HL-60 (cell line): Measurements from ENCODE around the gene RAF1.

Experiments
- DNase-seq, 2 experiments: peaks; one replicate each; pipeline ENCODE4 v3.0.0-alpha.2; 2010 to 2020; ENCODE audit warnings: low read depth in 1 of 2, low spot score in 1 of 2
- H3K27ac ChIP-seq: fragments of 250-450 bp; sonication (Bioruptor Pico); replicated peaks from 2 replicates; pipeline ENCODE4 v1.5.1; 2020; ENCODE audit warnings: mild to moderate bottlenecking, moderate library complexity
- H3K27me3 ChIP-seq: fragments of 250-450 bp; sonication (Bioruptor Pico); 2 replicates; pipeline ENCODE4 v1.5.1; 2021; ENCODE audit warnings: mild to moderate bottlenecking, moderate library complexity; ENCODE audit not compliant: insufficient read depth, poor library complexity, severe bottlenecking
- H3K4me3 ChIP-seq: replicated peaks from 2 replicates; pipeline ENCODE4 v1.5.1; 2011; ENCODE audit warnings: mild to moderate bottlenecking, control low read depth, low read length; ENCODE audit not compliant: insufficient read depth
- GABPA ChIP-seq: IDR thresholded peaks from 2 replicates; pipeline ENCODE4 v1.6.1; 2012; ENCODE audit warnings: low read depth
- POLR2AphosphoS5 ChIP-seq: IDR thresholded peaks from 2 replicates; pipeline ENCODE4 v1.6.1; 2012; ENCODE audit warnings: low read depth
- REST ChIP-seq: IDR thresholded peaks from 2 replicates; pipeline ENCODE4 v1.6.1; 2012; ENCODE audit warnings: low read depth; ENCODE audit not compliant: insufficient replicate concordance
- SPI1 ChIP-seq: IDR thresholded peaks from 2 replicates; pipeline ENCODE4 v1.6.1; 2012; ENCODE audit warnings: low read depth, mild to moderate bottlenecking, borderline replicate concordance
- TF ChIP-seq, protein P1 (sequence below): IDR thresholded peaks from one replicate; pipeline ENCODE4 v1.5.1; 2011; ENCODE audit warnings: low read length, control low read depth, inconsistent platforms; ENCODE audit not compliant: insufficient read depth

Gene RAF1

DNA sequence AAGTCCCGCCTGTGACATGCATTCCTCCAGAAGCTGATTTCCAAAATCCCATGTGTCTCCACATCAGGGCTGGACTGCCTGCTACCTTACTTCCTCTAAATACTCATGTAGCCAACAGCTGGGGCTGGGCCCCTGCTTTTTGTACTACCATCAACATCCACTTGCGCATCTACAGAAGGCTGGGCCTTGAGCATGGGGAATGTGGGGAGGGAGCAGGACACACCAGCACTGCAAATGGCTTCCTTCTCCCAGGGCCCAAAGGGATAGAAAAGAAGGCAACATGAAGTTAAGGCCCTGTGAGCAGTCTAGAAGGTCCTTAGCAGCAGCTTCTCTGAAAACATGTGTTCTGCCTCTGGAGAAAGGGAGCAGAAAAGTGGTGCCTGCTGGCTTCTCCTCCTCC is 79.8 kb downstream of the RAF1 start:
- Histone ChIP-seq H3K4me3 (no peak overlapping the region), H3K27me3 (no peaks in the 10 kb centered on the region), H3K27ac (no peak overlapping the region)
- DNase-seq = no peak
- TF ChIP-seq, protein P1, sequence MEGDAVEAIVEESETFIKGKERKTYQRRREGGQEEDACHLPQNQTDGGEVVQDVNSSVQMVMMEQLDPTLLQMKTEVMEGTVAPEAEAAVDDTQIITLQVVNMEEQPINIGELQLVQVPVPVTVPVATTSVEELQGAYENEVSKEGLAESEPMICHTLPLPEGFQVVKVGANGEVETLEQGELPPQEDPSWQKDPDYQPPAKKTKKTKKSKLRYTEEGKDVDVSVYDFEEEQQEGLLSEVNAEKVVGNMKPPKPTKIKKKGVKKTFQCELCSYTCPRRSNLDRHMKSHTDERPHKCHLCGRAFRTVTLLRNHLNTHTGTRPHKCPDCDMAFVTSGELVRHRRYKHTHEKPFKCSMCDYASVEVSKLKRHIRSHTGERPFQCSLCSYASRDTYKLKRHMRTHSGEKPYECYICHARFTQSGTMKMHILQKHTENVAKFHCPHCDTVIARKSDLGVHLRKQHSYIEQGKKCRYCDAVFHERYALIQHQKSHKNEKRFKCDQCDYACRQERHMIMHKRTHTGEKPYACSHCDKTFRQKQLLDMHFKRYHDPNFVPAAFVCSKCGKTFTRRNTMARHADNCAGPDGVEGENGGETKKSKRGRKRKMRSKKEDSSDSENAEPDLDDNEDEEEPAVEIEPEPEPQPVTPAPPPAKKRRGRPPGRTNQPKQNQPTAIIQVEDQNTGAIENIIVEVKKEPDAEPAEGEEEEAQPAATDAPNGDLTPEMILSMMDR = no peak
- TF ChIP-seq POLR2AphosphoS5 = no peak
- TF ChIP-seq REST = no peak
- TF ChIP-seq GABPA = no peak

DNA sequence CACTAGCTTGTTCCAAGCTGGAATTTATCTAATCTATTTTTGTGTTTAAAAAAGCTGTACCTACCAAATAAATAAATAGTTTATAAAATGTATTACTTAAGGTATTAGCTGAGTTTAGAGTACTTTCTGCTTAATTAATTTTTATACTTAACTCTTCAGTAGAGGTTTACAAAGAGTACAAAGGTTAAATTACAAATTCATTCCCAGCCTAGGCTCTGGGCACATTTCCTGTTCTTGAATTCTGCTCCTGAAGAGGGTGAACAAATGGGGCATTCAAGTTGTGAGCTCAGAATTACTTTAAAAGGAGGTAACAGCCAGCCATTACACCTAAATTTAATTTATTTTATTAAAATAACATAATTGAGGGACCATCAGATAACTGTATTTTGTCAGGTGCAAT is 80.6 kb downstream of the RAF1 start:
- TF ChIP-seq POLR2AphosphoS5 (no peak), GABPA (no peak), REST (no peak), SPI1 (no peak)
- TF ChIP-seq, protein P1 = no peak
- no peak for DNase-seq
- Histone ChIP-seq H3K27me3 (no peaks in the 10 kb centered on the region), H3K27ac (no peak overlapping the region), H3K4me3 (no peak overlapping the region)

DNA sequence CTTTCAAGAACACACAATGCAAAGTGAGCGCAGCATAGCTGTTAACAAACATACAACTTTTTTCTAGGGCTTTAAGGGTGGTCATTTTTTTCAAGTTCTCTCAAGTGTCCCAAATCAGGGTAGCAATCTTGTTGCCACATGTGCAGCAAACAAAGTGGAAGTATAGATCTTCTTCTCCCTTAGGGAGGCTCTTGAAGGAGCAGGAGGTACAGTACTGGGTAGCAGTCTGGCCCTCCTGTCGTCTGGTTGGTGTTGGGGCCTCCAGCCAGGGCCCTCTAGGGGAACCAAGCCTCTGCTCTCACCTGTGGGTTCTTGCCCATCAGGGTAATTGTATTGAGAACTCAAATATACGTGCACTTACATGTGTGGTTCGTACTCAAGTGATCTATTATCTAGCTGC is 81.2 kb downstream of the RAF1 start:
- TF ChIP-seq GABPA = no peak
- TF ChIP-seq, protein P1 = no peak
- no peak for TF ChIP-seq SPI1
- TF ChIP-seq REST = no peak
- no peak for TF ChIP-seq POLR2AphosphoS5
- Histone ChIP-seq H3K27me3 (no peaks in the 10 kb centered on the region), H3K27ac (no peak overlapping the region), H3K4me3 (no peak overlapping the region)
- DNase-seq = no peak
